SK-N-SH treated with all-trans-retinoic acid at 6 μM for 48 hours (cell line): ENCODE measurements around the gene IFT25.

Experiments
- ARNTL ChIP-seq: fragments of 450-650 bp; formaldehyde crosslinking; IDR thresholded peaks from 2 replicates; pipeline ENCODE4 v1.5.0; 2020; ENCODE audit warnings: low read depth, mild to moderate bottlenecking, moderate library complexity, borderline replicate concordance
- GLIS3 ChIP-seq: fragments of 250-450 bp; sonication (Bioruptor Pico); IDR thresholded peaks from 2 replicates; pipeline ENCODE4 v1.5.0; 2020; ENCODE audit warnings: mild to moderate bottlenecking, moderate library complexity
- ISL1 ChIP-seq: fragments of 250-450 bp; sonication (Bioruptor Pico); IDR thresholded peaks from 2 replicates; pipeline ENCODE4 v2.1.2; 2022; ENCODE audit warnings: mild to moderate bottlenecking, moderate library complexity
- PPARA ChIP-seq: fragments of 250-450 bp; sonication (Bioruptor Pico); IDR thresholded peaks from 2 replicates; pipeline ENCODE4 v1.5.0; 2020; ENCODE audit warnings: mild to moderate bottlenecking, borderline replicate concordance
- RARB ChIP-seq: fragments of 250-450 bp; sonication (Bioruptor Pico); IDR thresholded peaks from 2 replicates; pipeline ENCODE4 v1.8.0; 2021; ENCODE audit warnings: mild to moderate bottlenecking, moderate library complexity
- TCF4 ChIP-seq: fragments of 250-450 bp; sonication (Bioruptor Pico); IDR thresholded peaks from 2 replicates; pipeline ENCODE4 v1.8.0; 2021; ENCODE audit warnings: mild to moderate bottlenecking, moderate library complexity, borderline replicate concordance
- TSHZ2 ChIP-seq: fragments of 250-450 bp; sonication (Bioruptor Pico); IDR thresholded peaks from 2 replicates; pipeline ENCODE4 v1.5.0; 2020; ENCODE audit warnings: mild to moderate bottlenecking, moderate library complexity
- ZC3H10 ChIP-seq: fragments of 250-450 bp; sonication (Bioruptor Pico); IDR thresholded peaks from 2 replicates; pipeline ENCODE4 v1.5.1; 2021; ENCODE audit warnings: mild to moderate bottlenecking, moderate library complexity
- ZFP30 ChIP-seq: fragments of 450-650 bp; formaldehyde crosslinking; IDR thresholded peaks from 2 replicates; pipeline ENCODE4 v1.5.0; 2022; ENCODE audit warnings: mild to moderate bottlenecking, moderate library complexity
- ZNF565 ChIP-seq: fragments of 450-650 bp; formaldehyde crosslinking; conservative IDR thresholded peaks from 2 replicates; pipeline ENCODE4 v1.5.0; 2020; ENCODE audit warnings: low read depth, mild to moderate bottlenecking, moderate library complexity
- TF ChIP-seq, protein P1 (sequence below): fragments of 250-450 bp; sonication (Bioruptor Pico); IDR thresholded peaks from 2 replicates; pipeline ENCODE4 v1.5.1; 2020; ENCODE audit warnings: low read depth, mild to moderate bottlenecking, moderate library complexity

DNA sequence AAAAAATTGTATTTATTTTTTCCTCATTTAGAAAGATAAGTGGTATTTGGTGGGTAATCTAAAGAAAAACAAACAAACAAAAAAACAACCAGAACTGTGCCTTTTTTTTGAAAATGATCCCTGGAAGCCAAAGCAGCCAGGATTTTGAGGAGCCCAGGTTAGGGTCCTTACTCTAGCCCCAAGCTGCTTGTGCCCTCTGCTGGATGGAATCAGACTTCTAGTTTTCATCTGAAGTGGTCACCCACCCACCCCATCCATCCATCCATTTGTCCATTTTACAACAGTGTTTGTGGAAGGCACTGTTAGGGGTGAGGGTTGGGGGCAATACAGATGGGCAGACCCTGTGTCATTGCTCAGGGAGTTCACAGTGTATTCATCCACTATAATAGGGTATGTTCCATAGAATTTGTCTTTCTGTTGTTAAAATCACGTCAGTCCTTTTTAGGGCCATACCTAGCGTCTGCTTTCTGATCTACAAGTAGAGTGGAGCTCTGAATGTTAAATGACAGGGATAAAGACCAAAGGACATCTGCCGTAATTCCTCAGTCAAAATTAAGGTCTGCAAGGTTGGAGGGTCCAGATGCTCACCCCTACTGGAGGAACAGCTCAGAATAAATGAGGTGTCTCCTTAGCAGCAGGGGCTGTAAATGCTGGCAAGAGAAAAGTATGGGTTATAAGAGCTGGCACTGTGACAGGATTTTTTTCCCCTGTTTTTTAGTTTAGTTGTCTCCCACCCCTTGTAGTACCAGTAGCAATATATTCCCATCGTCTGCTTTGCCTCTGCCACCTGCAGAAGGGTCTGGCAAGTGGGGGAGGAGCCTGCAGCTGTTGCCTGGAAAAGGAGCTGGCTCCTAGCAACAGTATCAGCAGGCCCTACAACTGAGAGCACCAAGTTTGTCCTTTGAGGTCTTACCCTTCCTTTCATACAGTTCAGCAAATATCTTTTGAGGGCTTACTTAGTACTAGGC is 3.8 kb upstream of the IFT25 start:
- TF ChIP-seq ZFP30 (CRISPR knock-in tag) (no peak), ZNF565 (CRISPR knock-in tag) (no peak), TCF4 (CRISPR knock-in tag) (no peak), ISL1 (CRISPR knock-in tag) (no peak), GLIS3 (CRISPR knock-in tag) (no peak), ARNTL (CRISPR knock-in tag) (no peak), RARB (CRISPR knock-in tag) (no peak), PPARA (CRISPR knock-in tag) (no peak), TSHZ2 (CRISPR knock-in tag) (no peak), ZC3H10 (CRISPR knock-in tag) (no peak)
- TF ChIP-seq, protein P1, sequence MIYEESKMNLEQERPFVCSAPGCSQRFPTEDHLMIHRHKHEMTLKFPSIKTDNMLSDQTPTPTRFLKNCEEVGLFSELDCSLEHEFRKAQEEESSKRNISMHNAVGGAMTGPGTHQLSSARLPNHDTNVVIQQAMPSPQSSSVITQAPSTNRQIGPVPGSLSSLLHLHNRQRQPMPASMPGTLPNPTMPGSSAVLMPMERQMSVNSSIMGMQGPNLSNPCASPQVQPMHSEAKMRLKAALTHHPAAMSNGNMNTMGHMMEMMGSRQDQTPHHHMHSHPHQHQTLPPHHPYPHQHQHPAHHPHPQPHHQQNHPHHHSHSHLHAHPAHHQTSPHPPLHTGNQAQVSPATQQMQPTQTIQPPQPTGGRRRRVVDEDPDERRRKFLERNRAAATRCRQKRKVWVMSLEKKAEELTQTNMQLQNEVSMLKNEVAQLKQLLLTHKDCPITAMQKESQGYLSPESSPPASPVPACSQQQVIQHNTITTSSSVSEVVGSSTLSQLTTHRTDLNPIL (CRISPR knock-in tag), result no peak
